Caki2 (cell line): ENCODE data around the gene SRC. TPM values are rescaled to one million over a fixed set of nuclear protein-coding genes. Genes with fewer than 3 reads are reported as not detected.

Experiments used
- DNase-seq: peaks from one replicate; pipeline ENCODE4 v3.0.0-alpha.2; 2015; ENCODE audit warnings: low read depth
- in situ Hi-C: cut with HindIII; loops from 2 replicates; pipeline ENCODE4 v1.10.0; 2016; ENCODE audit warnings: low sequenced_read_pairs, low pct_unique_long_range_greater_than_20kb, mixed read lengths
- total RNA-seq: library from RNA; depleted of rRNA; stranded (reverse); fragments of >200 nt; shearing (Covaris generic); gene quantifications from 2 replicates; pipeline ENCODE4 v1.2.3, GENCODE V29; 2014; ENCODE audit warnings: low replicate concordance

Gene SRC
- total RNA-seq, 1 experiment from 2014 or later = 153 TPM

DNA sequence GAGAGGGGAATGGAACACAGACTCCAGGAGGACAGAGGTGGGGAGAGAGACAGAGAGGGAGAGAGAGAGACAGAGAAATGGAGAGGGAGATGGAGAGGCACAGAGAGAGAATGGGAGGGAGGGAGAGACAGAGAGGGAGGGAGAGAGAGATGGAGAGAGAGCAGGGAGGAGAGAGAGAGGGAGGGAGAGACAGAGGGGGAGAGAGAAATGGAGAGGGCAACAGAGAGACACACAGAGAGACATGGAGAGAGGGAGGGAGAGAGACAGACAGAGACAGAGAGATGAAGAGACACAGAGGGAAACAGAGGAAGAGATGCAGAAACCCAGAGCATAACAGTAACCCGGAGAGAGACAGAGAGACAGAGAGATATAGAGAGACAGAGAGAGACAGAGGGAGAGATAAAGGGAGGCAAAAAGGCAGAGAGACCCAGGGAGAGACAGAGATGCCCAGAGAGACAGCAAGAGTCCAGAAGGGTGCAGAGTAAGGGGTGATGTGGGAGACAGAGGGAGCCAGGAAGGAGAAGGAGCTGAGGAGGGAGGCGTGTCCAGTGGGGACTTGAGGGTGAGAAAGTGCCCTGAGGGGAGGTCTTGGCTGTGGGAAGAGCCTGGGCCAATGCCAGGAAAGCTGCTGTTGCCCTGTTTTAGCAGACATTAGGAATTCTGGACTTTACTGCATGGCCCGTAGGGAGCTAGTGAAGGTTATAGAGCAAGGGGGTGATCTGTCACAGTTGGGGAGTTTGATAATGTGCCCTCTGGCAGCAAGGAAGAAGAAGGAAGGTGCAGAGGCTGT lies 78.3 kb downstream of the SRC start:
- in situ Hi-C loops = no loop called here
- no peak for DNase-seq

DNA sequence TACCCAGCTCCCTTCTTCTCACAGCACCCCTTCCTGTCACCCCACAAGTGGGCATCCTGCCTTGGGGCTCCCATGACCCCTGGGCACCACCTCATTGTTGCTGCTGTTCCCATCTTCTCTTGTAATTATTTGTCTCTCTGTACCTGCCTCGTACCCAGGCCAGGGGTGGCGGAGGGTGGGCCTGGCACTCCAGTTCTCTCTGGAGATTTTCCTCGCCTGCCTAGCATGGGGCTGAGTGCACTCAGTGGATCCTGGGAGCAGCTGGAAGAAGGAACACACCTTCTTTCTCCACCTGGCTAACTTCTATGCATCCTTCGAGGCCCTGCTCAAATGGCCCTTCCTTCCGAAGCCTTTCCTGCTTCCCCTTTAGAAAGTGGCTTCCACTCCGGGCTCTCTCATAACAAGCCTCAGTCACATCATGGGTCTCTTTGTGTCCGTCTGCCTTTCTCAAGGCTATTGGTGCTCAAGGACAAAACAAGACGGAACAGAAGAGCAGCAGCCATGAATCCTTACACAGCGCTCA lies 79.2 kb downstream of the SRC start:
- no peak for DNase-seq

DNA sequence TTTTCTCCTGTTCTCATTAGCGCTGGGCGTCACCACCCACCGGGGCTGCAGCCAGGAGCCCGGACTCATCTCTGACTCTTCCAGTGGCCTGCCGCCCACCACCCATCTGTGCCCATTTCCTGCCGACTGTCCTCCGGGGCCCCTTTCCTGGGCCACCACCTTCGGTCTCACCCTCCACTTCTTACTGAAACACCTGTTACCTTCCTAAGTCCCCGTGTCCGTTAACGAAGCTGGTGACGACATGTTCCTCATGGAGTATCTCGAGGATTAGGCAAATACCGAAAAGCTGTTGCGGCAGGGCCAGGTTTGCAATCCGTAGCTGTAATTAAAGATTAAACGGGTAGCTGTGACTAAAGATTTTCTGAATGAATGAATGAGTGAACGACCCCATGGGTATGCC lies 80.2 kb downstream of the SRC start:
- DNase-seq = no peak
- in situ Hi-C loops = no loop called here

More for the DNA sequence above, 79.2 kb downstream of the SRC start:
- in situ Hi-C loops = no loop called here

DNA sequence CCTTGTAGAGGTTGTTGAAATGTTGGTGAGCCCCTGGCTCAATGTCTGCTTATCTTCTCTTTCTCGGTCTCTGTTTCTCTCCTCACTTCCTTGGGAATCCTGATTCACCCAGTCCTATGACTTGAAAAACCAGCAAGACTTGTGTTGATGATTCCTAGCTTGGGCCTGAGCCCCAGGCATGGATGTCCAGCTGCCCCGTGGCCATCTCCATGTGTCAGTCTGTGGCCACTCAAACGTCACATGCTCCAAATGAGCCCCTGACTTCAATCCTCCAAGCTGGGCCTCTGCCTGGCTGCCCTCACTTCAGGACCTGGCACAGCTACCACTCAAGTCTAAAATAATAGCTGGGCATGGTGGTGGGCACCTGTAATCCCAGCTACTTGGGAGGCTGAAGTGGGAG lies 81.0 kb downstream of the SRC start:
- in situ Hi-C loops = no loop called here

DNA sequence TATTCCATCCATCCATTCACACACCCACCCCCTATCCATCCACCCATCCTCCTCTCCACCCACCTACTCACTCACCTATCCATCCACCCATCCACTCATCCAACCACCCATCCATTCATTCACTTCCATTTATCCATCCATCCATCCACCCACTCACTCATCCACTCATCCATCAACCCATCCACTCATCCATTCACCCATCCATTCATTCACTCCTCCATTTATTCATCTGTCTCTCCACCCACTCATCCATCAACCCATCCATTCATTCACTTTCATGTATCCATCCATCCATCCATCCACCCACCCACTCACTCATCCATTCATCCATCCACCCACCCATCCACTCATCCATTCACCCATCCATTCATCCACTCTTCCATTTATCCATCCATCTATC lies 84.1 kb downstream of the SRC start:
- in situ Hi-C loops = no loop called here
- no peak for DNase-seq

More for the DNA sequence above, 81.0 kb downstream of the SRC start:
- DNase-seq = no peak

DNA sequence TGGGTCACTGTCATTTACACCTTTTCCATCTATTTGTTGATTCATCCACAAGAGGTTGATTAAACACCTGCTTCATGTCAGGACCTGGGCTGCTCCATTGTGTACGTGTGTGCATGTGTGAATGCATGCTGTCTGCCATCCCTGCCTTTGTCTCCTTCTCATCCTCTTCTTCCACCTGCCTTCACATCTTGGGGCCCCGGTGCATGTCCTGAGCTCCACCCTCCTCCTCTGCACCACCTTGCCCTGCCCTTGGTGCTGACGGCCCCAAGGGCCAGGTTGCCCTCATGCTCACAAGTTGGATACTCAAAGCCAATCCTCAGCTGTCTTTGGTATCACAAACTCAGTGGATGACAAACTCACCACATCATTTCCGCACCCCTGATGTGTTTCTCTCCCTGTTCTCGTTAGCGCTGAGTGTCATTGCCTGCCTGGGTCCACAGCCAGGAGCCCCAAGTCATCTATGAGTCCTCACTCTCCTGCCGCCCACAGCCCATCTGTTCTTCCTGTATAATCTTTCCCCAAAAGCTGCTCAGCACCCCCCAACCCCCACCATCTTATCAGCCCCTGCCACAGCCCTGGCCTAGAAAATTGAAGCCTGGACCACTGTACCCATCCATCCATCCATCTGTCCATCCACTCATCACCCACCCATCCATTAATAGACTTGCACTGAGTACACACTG lies 85.0 kb downstream of the SRC start:
- in situ Hi-C loops = no loop called here
- DNase-seq = no peak

DNA sequence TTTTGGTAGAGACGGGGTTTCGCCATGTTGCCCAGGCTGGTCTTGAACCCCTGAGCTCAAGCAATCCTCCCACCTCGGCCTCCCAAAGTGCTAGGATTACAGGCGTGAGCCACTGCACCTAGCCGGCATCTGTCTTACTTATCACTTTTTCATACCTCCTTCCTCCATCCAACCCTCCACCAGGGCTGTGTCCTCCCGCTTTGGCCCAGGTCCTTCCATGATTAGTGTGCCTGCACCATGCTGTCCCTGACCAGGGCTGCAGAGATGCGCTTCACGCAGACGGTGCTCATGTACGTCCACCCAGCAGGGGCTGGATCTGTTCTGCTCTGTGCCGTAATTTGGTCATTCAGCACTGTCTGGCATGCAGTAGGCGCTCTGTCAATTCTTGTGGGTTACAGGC lies 85.8 kb downstream of the SRC start:
- in situ Hi-C loops = no loop called here
- no peak for DNase-seq

DNA sequence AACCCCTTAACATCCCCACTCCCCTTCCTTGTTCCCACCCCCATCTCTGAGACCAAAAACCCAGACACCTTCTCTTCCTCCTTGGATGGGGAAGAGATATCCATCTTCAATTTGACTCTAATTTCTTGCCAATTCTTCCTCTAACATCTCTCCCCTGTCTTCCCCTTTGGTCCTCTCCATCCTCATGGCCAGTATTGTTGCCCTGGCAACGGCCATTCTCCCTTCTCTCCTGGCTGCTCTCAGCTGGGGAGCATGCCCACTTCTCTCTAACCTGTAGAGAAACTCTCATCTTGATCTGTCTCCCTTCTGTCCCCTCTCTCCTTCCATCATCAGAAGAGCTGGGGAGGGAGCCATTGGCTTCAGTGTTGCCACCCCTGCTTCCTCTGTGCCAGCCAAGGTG lies 86.7 kb downstream of the SRC start:
- in situ Hi-C loops = no loop called here
- no peak for DNase-seq

DNA sequence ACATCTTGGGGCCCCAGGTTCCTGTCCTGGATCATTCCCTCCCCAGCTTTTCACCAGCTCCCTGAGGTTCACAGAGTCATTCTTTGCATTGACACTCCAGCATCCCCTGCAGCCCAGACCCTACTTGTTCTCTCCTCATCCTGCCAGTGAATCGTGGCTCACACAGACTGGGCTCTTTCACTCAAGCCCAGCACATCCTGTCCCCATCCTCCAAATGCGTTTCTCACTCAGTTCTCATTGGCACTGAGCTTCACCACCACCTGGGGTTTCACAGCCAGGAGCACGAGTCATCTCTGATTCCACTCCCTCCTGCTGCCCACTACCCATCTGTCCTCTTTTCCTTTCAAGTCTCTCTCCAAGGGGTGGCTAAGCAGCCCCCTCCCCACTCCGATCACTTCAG lies 89.7 kb downstream of the SRC start:
- in situ Hi-C loops = no loop called here
- DNase-seq = no peak

DNA sequence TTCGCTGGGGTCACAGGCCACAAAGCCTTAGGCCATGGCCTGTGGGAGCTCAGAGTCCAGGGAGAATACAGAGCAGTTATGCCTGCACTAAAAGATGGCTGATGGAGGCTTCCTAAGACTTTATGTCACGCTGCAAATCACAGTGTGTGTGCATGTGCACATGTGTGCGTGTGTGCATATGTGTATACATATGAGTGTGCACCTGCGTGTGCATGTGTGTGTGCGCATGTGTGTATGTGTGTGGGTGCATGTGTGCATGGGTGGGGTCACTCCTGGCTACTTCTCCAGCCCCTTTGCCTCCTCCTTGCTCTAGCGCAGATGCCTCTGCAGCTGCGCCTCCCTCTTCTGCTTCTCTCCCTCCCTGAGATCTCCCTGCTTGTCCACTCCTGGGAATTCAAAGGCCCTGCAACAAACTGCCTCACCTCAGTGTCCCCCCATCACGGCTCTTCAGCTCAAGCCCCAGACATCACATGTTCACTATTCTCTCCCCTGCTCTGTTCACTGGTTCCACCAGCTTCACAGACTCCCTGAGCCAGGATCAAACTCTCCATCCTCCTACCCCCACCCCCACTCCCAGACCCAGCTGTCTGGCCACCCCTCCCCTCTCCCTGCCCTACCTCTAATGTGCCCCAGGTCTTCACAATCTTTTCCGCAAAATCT lies 90.7 kb downstream of the SRC start:
- no peak for DNase-seq
- in situ Hi-C loops = no loop called here

DNA sequence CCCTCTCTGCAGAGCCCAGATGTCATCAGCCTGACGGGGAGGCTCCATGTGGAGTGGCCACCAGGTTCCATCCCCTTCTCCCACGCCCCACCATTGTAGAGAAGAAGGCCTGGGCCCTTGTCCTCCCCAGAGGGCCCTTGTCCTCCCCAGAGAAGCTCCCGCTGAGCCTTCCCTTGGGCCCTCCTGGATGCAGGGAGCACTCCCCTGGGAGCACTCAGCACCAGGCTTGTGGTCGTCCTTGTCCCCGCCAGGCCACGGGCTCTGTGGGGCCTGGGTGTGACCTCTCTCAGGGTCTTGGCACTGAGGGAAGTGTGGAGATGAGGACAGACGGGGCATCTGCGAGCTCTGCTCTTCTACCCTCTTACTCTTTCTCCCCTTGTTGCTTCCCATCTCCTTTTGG lies 91.7 kb downstream of the SRC start:
- DNase-seq = no peak
- in situ Hi-C loops = no loop called here

DNA sequence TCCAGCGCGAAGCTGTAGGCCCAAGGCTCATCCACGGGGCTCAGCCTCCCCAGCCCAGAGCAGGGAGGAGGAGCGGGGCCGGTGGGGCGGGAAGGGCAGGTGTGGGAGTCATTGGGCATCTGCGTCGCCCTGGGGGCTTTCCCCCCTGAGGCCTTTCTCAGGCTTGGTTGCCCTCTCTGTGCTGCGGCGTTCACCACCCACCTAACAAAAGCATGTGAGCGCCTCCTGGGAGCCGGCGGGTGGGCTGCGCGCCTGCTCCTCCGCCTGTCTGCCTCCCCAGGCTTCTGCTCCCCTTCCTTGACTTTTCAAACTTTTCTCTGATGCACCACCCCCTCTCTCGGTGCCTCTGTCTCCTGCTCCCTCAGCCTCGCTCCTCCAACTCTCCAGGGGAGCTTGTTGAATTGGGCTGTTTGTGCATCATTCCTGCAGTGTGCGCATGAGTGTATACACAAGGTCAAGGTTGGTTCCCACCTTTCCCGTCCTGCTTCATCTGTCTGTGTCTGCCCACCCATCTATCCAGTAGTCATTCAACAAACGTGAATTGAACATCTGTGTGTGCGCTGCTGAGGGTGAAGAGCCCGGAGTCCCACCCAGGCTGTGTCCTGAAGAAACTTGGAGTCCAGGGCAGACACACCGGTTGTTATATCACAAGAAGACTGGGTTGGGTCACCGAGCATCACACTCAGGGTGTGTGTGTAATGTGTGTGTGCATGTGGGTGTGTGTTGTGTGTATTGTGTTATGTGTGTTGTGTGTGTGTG lies 92.7 kb downstream of the SRC start:
- in situ Hi-C loops = no loop called here
- no peak for DNase-seq

DNA sequence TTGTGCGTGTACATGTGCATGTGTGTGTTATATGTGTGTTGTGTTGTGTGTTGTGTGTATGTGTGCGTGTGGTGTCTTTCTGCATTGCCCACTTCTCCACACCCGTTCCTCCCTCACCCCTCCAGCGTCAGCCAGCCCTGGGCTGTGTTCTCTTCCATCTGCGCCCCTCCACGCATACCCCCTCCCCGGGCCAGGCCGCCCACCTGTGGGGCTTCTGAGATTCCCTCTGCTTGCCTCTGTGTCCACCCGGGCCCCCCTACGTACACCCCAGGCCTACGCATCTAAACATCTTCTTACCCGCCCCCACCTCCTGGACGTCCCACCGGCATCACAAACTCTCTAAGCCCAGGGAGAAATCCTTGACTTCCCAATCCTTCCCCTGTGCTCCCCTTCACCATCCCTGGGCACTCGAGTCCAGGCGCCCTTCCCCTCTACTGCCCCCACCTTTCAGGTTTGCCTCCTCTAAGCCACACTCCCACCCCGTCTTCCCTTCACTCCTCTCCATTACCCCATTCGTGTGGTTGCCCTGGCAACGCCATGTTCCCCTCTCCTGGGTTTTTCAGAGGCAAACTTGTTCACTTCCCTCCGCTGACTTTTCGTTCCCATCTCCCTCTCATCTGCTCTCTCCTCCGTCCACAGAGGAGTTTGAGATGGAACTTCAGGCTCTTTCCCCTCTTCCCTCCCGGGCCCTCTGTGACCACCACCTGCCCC lies 93.4 kb downstream of the SRC start:
- no peak for DNase-seq
- in situ Hi-C loops = no loop called here

DNA sequence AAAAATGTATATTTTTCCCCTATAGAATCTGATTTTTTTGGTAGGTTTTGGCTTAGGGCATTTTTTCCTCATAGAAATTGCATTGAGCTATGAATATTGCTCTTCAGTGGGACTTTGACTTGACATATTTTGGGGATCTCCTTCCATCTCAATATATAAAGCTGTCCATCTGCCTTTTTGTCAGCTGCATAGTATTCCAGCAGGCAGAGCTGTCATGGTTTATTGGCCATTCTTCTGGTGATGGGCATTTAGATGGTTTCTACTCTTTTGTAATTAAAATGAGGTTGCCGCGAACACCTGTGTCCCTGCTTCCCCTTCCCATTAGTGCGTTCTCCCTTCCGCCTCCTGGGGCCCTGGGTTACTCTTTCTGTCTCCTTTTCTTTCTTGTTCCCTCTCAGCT lies 95.1 kb downstream of the SRC start:
- in situ Hi-C loops = no loop called here
- no peak for DNase-seq

DNA sequence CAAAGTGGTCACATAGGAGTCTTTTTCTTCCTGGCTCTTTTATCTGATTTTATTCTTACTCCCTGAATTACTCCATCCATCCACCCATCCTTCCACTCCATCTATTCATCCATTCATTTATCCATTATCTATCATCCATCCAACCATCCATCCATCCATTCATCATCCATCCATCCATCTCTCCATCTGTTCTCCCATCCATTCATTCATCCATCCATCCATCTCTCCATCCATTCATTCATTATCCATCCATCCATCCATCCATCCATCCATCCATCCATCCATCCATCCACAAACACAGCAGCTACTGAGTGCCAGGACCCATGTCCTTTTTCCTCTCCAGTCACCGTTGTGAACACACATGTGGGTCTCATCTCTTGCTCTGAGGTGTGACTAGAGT lies 96.6 kb downstream of the SRC start:
- DNase-seq = no peak
- in situ Hi-C loops = no loop called here

DNA sequence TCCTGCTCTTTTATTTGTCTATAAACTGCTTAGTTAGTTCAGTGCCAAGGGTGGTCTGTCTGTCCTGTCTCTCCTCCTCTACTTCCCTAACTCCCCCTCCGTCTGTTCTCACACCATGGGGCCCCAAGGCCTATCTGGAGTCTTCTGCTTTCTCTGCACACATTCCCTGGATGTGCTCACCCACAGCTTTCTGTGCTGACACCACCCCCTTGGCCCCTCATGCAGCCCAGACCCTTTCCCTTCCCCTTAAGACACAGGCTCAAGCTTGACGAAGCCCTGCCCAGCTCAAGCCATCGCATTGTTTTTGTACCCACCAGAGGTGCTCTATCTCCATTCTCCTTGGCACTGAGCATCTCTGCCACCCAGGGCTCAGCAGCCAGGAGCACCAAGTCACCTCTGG lies 97.0 kb downstream of the SRC start:
- no peak for DNase-seq
- in situ Hi-C loops = no loop called here

DNA sequence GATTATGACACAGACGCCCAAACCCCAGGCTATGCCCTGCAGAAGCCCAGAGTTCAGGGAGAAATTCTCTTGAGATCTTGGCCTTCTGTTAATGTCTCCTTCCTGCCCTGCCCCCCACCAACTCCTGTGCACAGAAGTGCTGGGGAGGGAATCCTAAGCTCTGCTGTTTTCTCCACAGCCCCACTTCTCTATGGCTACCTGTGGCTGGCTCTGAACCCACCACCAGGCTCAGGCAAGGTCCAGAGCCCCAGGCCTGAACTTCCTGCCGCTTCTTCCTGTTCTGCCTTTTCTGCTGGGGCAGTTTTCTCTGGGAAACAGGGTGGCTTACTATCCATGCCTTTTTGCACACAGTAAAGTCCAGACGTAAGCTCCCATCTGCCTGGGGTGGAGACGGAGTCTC lies 97.7 kb downstream of the SRC start:
- in situ Hi-C loops = no loop called here

DNA sequence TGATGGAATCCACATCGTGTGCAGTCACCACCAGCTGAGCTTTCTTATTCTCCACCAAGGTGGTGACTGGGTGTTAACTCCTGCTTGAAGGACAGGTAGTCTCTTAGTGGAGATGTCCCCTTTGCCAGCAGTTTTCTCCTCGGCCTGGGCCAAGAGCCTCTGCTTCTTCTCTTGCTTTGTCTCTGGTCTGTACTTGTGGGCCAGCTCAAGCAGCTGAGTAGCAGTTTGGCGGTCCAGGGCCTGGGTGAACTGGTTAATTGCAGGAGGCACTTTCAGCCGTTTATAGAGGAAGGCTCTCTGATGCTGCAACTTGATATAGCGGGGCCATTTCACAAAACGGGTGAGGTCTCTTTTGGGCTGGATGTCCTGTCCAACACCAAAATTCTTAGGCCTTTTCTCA lies 99.1 kb downstream of the SRC start:
- in situ Hi-C loops = no loop called here
- DNase-seq = no peak

More for the DNA sequence above, 97.7 kb downstream of the SRC start:
- DNase-seq = no peak
